Activated gamma-delta T cell (primary cell): Measurements from ENCODE around the gene REEP6.
"Not testable (repeated sequence)": the region's sequence is repeated elsewhere in the genome, so short reads cannot be mapped to it uniquely, and the experiment has no call there.

Experiments used
- DNase-seq: peaks from one replicate; lab custom pipeline; 2025; lab: John Stamatoyannopoulos, UW

The REEP6 gene

GRCh38 chr19:1524287-1524971 is 33.4 kb downstream of the REEP6 start:
- no peak for DNase-seq

- no peak for DNase-seq
Measured at GRCh38 chr19:1524972-1525325, 34.0 kb downstream of the REEP6 start.

GRCh38 chr19:1525343-1525742 is 34.4 kb downstream of the REEP6 start:
- DNase-seq, result no peak

DNA sequence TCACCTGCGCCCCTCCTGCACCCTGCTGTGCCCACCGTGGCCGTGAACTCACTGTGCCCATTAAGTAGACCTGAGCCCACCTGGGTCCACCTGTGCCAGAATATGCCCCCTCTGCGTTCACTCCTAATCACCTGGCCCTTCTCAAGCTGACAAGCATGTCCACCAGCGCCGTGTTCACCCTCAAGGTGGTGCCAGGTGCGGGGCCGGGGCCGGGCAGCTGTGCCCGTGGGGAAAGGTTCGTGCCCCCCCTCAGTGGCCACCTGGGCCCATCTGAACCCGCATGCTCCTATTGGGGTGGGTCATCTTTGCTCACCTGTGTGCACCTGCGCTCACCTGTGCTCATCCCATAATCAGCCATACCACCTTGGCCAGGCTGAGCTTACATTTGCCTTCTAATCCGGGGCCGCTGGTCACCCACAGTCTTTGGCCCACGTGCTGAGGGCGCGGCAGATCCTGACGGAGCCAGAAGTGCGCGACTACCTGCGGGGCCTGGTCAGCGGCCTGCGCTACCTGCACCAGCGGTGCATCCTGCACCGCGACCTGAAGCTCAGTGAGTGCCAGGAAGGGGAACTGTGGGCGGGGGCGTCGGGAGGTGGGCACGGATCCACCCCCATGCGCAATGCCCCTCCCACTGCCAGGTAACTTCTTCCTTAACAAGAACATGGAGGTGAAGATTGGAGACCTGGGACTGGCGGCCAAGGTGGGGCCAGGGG is 35.2 kb downstream of the REEP6 start:
- DNase-seq, result no peak

GRCh38 chr19:1526979-1527649 is 36.1 kb downstream of the REEP6 start:
- no peak for DNase-seq

DNA sequence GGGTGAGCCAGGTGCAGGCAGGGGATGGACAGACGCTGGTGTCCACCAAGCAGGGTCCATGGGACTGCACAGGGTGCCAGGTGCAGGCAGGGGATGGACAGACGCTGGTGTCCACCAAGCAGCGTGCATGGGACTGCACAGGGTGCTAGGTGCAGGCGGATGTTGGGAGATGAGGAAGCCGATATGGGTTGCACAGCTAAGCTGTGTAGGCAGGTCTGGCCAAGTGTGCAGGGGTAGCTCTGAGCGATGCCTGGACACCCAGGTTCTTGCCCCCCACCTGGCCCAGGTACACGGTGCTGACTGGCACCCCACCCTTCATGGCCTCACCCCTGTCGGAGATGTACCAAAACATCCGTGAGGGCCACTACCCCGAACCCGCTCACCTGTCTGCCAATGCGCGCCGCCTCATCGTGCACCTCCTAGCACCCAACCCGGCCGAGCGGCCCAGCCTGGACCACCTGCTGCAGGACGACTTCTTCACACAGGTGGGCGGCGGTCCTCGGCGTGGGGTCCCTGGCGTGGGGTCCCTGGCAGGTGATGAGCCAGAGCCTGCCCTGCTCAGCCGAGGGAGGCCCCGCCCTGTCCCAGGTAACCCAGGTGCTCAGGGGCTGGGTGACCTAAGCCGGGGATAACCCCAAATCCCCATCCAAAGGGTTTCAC is 36.8 kb downstream of the REEP6 start:
- DNase-seq, result no peak

- DNase-seq, result no peak
Measured at GRCh38 chr19:1528596-1529429, 37.8 kb downstream of the REEP6 start.

DNA sequence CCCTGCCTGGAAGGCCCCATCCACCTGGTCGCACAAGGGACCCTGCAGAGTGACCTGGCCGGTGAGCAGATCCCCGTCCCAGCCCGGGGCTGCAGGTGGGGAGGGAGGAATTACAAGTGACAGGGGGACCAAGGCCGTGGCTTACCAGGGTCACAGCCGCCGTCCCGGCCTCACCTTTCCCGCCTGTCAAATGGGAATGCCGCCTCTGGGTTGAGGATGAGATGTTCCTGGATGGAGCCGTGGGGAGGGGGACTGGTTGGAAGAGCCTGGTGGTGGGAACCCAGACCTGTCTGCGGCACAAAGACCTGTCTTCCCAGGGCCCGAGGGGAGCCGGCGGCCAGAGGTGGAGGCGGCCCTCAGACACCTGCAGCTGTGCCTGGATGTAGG is 38.4 kb downstream of the REEP6 start:
- DNase-seq, result no peak

DNA sequence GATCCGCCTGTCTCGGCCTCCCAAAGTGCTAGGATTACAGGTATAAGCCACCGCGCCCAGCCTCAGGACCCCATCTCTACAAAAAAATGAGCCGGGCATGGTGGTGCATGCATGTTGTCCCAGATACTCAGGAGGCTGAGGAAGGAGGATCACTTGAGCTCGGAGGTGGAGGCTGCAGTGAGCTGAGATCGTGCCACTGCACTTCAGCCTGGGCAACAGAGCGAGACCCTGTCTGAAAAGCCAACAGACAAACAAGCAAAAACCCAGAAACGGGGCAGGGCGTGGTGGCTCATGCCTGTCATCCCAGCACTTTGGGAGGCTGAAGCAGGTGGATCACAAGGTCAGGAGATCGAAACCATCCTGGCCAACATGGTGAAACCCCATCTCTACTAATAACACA is 39.9 kb downstream of the REEP6 start:
- not testable (repeated sequence) for DNase-seq

- DNase-seq, result no peak
Measured at GRCh38 chr19:1531587-1531986, 40.6 kb downstream of the REEP6 start.

- DNase-seq, result no peak
Measured at GRCh38 chr19:1532003-1532402, 41.0 kb downstream of the REEP6 start.

GRCh38 chr19:1533510-1534150 is 42.6 kb downstream of the REEP6 start:
- no peak for DNase-seq

DNA sequence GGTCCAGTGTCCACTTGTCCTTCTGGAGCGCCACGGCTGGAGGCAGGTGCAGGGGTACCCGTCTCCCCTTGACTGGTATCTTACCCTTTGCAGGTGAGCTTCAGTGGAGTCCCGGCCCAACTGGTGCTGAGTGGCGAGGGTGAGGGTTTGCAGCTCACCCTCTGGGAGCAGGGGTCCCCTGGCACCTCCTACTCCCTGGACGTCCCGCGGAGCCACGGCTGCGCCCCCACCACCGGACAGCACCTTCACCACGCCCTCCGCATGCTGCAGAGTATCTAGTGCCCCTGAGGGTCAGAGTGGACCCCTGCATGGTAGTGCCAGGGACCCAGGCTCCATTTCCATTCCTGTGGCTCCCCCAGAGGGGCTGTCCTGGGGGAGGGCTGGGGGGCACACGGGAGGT is 44.0 kb downstream of the REEP6 start:
- DNase-seq, result no peak

- DNase-seq, result not testable (repeated sequence)
Measured at GRCh38 chr19:1535699-1536098, 44.7 kb downstream of the REEP6 start.

DNA sequence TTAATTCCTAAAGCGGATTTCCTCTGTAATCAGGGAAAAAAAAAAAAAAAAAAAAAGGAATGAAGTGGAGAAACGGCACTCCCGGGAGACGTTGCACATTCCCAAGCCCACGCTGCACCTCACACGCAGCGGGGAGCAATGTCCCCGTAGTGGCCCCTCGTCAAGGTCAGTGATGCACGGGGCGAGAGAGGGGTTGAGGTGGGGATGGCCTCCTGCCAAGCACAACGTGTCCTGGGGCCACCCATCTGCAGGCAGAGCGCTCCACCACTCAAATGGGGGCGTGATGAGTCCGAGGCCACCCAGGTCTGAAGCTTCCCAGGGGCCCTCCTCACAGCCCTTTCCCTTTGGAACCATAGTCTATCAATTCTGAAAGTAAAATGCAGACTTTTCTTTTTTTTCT is 48.0 kb downstream of the REEP6 start:
- DNase-seq, result no peak

GRCh38 chr19:1539749-1540148 is 48.8 kb downstream of the REEP6 start:
- not testable (repeated sequence) for DNase-seq

GRCh38 chr19:1540365-1540925 is 49.5 kb downstream of the REEP6 start:
- DNase-seq, result no peak
